HCT116 (cell line): Measurements from ENCODE around the gene CNTN2. TPM values are rescaled to one million over a fixed set of nuclear protein-coding genes. Genes with fewer than 3 reads are reported as not detected.

Experiments
- ATAC-seq: fragments of 200-7000 bp; cut with Tn5 transposase; 2 replicates; pipeline ENCODE4 v1.9.1; 2020; ENCODE audit warnings: mild to moderate bottlenecking, moderate library complexity
- BruUV-seq: library from RNA; stranded (reverse); fragments of 400-500 nt; replicated peaks from 2 replicates; lab custom pipeline; 2021; lab: Mats Ljungman, UMichigan
- CTCF ChIA-PET: fragments of 300-600 bp; sonication (Branson Sonifier 250); formaldehyde crosslinking; loops from one replicate; lab custom pipeline; 2021; ENCODE audit warnings: antibody characterized with exemption; lab: Charles Lee
- POLR2A ChIA-PET: fragments of 300-600, 350-600 bp; sonication (Branson Sonifier 250); formaldehyde crosslinking; loops from one replicate; lab custom pipeline; 2021; ENCODE audit warnings: antibody characterized with exemption; lab: Charles Lee
- RAD21 ChIA-PET, 2 experiments: fragments of 300-600 bp; sonication (Branson Sonifier 250); formaldehyde crosslinking; loops; one replicate each; lab custom pipeline; 2023; ENCODE audit warnings: low total read pairs in 2 of 2; ENCODE audit not compliant: uncharacterized antibody in 2 of 2, unreplicated experiment in 2 of 2, low non-redundant PET in 1 of 2; lab: Charles Lee
- DNase-seq: peaks from one replicate; pipeline ENCODE4 v3.0.0-alpha.2; 2010; ENCODE audit warnings: low read depth, low spot score
- H2AFZ ChIP-seq: fragments of 200-600 bp; shearing (Covaris generic), sonication (generic); 2 replicates; pipeline ENCODE4 v1.6.1; 2017; ENCODE audit warnings: low read depth, mixed run types, mixed read lengths, antibody characterized with exemption, low read length; ENCODE audit not compliant: poor library complexity, severe bottlenecking
- H3K27ac ChIP-seq: 2 replicates; pipeline ENCODE4 v1.5.1; 2012; ENCODE audit warnings: low read depth, low read length
- H3K27me3 ChIP-seq: fragments of 200-600 bp; sonication (generic); 2 replicates; pipeline ENCODE4 v1.6.1; 2016; ENCODE audit warnings: mixed run types, low read length, mixed read lengths; ENCODE audit not compliant: insufficient read depth
- H3K36me3 ChIP-seq, 2 experiments: fragments of 200-500 bp in 1 of 2; fragments of 200-600 bp in 1 of 2; sonication (Bioruptor generic) in 1 of 2; sonication (generic) in 1 of 2; 2 replicates each; pipeline versions ENCODE4 v1.5.1 to v1.6.1; 2014 to 2016; ENCODE audit warnings: low read length in 2 of 2, inconsistent platforms in 1 of 2, mixed read lengths in 1 of 2, mixed run types in 1 of 2; ENCODE audit not compliant: insufficient read depth in 2 of 2, control insufficient read depth in 1 of 2
- H3K4me1 ChIP-seq, 2 experiments: fragments of 200-600 bp in 1 of 2; sonication (generic) in 1 of 2; 2 replicates each; pipeline versions ENCODE4 v1.5.1 to v1.6.1; 2012 to 2017; ENCODE audit warnings: low read length in 2 of 2, inconsistent platforms in 1 of 2, mild to moderate bottlenecking in 1 of 2, mixed read lengths in 1 of 2, mixed run types in 1 of 2, moderate library complexity in 1 of 2; ENCODE audit not compliant: insufficient read depth in 2 of 2, control insufficient read depth in 1 of 2
- H3K4me2 ChIP-seq: fragments of 200-600 bp; sonication (generic); 2 replicates; pipeline ENCODE4 v1.6.1; 2017; ENCODE audit warnings: mixed run types, low read length, mixed read lengths
- H3K4me3 ChIP-seq, 2 experiments: fragments of 200-600 bp in 1 of 2; sonication (generic) in 1 of 2; replicated peaks in 1 of 2; 2 replicates each; pipeline ENCODE4 v1.5.1; 2011 to 2016; ENCODE audit warnings: low read length in 2 of 2, control low read depth in 1 of 2, low read depth in 1 of 2, mild to moderate bottlenecking in 1 of 2, mixed read lengths in 1 of 2, mixed run types in 1 of 2
- H3K79me2 ChIP-seq: fragments of 200-600 bp; sonication (generic); 2 replicates; pipeline ENCODE4 v1.6.1; 2017; ENCODE audit warnings: mild to moderate bottlenecking, mixed run types, low read length, moderate library complexity, mixed read lengths; ENCODE audit not compliant: insufficient read depth
- H3K9ac ChIP-seq: fragments of 200-600 bp; sonication (generic); 2 replicates; pipeline ENCODE4 v1.6.1; 2016; ENCODE audit warnings: low read length, mixed read lengths
- H3K9me2 ChIP-seq: fragments of 200-600 bp; sonication (generic), shearing (Covaris generic); 2 replicates; pipeline ENCODE4 v1.6.1; 2017; ENCODE audit warnings: mixed run types, mild to moderate bottlenecking, moderate library complexity; ENCODE audit not compliant: insufficient read depth
- H3K9me3 ChIP-seq, 2 experiments: fragments of 200-500 bp in 1 of 2; fragments of 200-600 bp in 1 of 2; sonication (Bioruptor generic) in 1 of 2; sonication (generic) in 1 of 2; 2 replicates each; pipeline ENCODE4 v1.6.1; 2014 to 2017; ENCODE audit warnings: low read length in 2 of 2, mixed read lengths in 2 of 2, inconsistent platforms in 1 of 2, low read depth in 1 of 2, mild to moderate bottlenecking in 1 of 2, mixed run types in 1 of 2, moderate library complexity in 1 of 2; ENCODE audit not compliant: control insufficient read depth in 1 of 2, insufficient read depth in 1 of 2
- H4K20me1 ChIP-seq: fragments of 200-600 bp; sonication (generic), shearing (Covaris generic); 2 replicates; pipeline ENCODE4 v1.6.1; 2017; ENCODE audit warnings: mixed run types, mild to moderate bottlenecking, moderate library complexity; ENCODE audit not compliant: insufficient read depth
- CEBPB ChIP-seq: IDR thresholded peaks from 2 replicates; pipeline ENCODE4 v1.6.1; 2012; ENCODE audit warnings: low read depth
- RAD21 ChIP-seq: IDR thresholded peaks from 2 replicates; pipeline ENCODE4 v1.6.1; 2012; ENCODE audit warnings: low read depth, mild to moderate bottlenecking
- TCF7L2 ChIP-seq: IDR thresholded peaks from 2 replicates; pipeline ENCODE4 v1.7.0; 2011; ENCODE audit warnings: borderline replicate concordance, inconsistent platforms; ENCODE audit not compliant: insufficient read depth, insufficient read length; ENCODE audit errors: extremely low read depth
- ZBTB33 ChIP-seq: IDR thresholded peaks from 2 replicates; pipeline ENCODE4 v1.6.1; 2011; ENCODE audit warnings: mild to moderate bottlenecking, low read length, moderate library complexity; ENCODE audit not compliant: insufficient replicate concordance; ENCODE audit errors: extremely low read depth
- intact Hi-C: fragments of 100-400 bp; cut with micrococcal nuclease; formaldehyde crosslinking; loops from 2 replicates; pipeline ENCODE4 v1.10.0; 2022
- total RNA-seq: library from RNA; stranded (reverse); gene quantifications from one replicate; pipeline ENCODE4 v1.2.1, GENCODE V29; 2021; ENCODE audit not compliant: unreplicated experiment
- TF ChIP-seq, protein P1 (sequence below), 3 experiments: fragments of 200-600 bp in 1 of 3; sonication (generic) in 1 of 3; IDR thresholded peaks in 2 of 3; conservative IDR thresholded peaks in 1 of 3; 2 replicates each; pipeline ENCODE4 v1.5.1; 2012 to 2017; ENCODE audit warnings: low read depth in 2 of 3, low read length in 2 of 3, antibody characterized with exemption in 1 of 3, borderline replicate concordance in 1 of 3, control low read depth in 1 of 3, mild to moderate bottlenecking in 1 of 3, mixed read lengths in 1 of 3, mixed run types in 1 of 3, moderate library complexity in 1 of 3; ENCODE audit not compliant: insufficient read depth in 1 of 3
- TF ChIP-seq, protein P2 (sequence below): IDR thresholded peaks from 2 replicates; pipeline ENCODE4 v1.6.1; 2012

Gene CNTN2
- total RNA-seq, 1 experiment from 2014 or later: 0.15 TPM

DNA sequence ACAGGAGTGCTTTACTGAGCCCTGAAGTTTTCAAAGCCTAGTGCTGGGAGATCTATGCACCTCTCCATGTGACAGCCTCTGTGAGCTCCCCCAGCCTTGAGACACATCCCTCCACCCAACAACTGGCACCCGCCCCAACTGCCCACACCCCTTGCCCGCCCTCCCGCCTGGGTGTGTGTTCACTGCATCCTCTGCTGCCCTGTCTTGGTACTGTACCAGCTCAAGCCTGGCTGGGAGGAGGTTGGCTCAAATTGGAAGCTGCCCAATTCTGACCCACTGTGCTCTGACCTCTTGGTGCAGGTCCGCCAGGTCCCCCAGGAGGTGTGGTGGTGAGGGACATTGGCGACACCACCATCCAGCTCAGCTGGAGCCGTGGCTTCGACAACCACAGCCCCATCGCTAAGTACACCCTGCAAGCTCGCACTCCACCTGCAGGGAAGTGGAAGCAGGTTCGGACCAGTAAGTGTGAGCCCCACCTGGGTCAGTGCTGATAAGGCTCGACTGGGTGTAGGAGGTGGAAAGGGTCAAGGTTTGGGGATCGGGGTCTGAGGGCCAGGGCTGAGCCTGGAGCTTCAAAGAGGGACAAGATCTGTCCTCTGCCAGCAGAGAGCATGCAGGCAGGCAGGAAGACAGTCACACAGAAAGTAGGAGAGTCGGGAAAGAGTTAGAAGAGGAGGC, 23.3 kb downstream of the CNTN2 start:
- no TSS peak for BruUV-seq
- H3K27me3 ChIP-seq: no peaks in the 10 kb centered on the region
- ATAC-seq (peak; percentile 76), DNase-seq (peak; percentile 10)
- no peaks in the 10 kb centered on the region for H3K9me2 ChIP-seq
- H3K9ac ChIP-seq: no peak overlapping the region
- ChIA-PET RAD21 (interaction anchor here (1.1 to 1.3 kb wide), 2 partner anchors 77 kb away, joined by 6 to 8 read pairs; no protein-coding TSS in a partner anchor), POLR2A (no interaction called here), CTCF (interaction anchor here (0.8 to 2.2 kb wide), 4 partner anchors 10 to 259 kb away, joined by 3 to 14 read pairs (median 4); no protein-coding TSS in a partner anchor)
- intact Hi-C loops: no loop called here
- H4K20me1 ChIP-seq: no peaks in the 10 kb centered on the region
- no peaks in the 10 kb centered on the region; a peak in 1 of 4 replicates for H3K4me1 ChIP-seq
- H3K4me2 ChIP-seq: no peak overlapping the region
- H2AFZ ChIP-seq: no peak overlapping the region
- no peak for TF ChIP-seq CEBPB
- TF ChIP-seq, protein P1, sequence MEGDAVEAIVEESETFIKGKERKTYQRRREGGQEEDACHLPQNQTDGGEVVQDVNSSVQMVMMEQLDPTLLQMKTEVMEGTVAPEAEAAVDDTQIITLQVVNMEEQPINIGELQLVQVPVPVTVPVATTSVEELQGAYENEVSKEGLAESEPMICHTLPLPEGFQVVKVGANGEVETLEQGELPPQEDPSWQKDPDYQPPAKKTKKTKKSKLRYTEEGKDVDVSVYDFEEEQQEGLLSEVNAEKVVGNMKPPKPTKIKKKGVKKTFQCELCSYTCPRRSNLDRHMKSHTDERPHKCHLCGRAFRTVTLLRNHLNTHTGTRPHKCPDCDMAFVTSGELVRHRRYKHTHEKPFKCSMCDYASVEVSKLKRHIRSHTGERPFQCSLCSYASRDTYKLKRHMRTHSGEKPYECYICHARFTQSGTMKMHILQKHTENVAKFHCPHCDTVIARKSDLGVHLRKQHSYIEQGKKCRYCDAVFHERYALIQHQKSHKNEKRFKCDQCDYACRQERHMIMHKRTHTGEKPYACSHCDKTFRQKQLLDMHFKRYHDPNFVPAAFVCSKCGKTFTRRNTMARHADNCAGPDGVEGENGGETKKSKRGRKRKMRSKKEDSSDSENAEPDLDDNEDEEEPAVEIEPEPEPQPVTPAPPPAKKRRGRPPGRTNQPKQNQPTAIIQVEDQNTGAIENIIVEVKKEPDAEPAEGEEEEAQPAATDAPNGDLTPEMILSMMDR (IDR thresholded peaks at IDR 0.05 in 2 of 3, conservative IDR thresholded peaks at IDR 0.05 in 1 of 3; ENCODE audit: borderline replicate concordance in 1 of 3, insufficient read depth in 1 of 3, low read depth in 2 of 3, low read length in 2 of 3): peak; percentile 42 to 63 (median 48); a peak in 4 of 6 replicates
- TF ChIP-seq, protein P2, sequence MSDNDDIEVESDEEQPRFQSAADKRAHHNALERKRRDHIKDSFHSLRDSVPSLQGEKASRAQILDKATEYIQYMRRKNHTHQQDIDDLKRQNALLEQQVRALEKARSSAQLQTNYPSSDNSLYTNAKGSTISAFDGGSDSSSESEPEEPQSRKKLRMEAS: no peak
- no peak for TF ChIP-seq ZBTB33
- peak; percentile 37; the same call in 1 of the 2 replicates for TF ChIP-seq RAD21
- TF ChIP-seq TCF7L2: no peak
- H3K4me3 ChIP-seq: no peak overlapping the region
- no peaks in the 10 kb centered on the region for H3K79me2 ChIP-seq
- H3K36me3 ChIP-seq: no peaks in the 10 kb centered on the region
- H3K27ac ChIP-seq: no peak overlapping the region
- no peaks in the 10 kb centered on the region for H3K9me3 ChIP-seq
